GM19035 (cell line): Measurements from ENCODE around the gene NET1.
"Not testable (repeated sequence)": the region's sequence is repeated elsewhere in the genome, so short reads cannot be mapped to it uniquely, and the experiment has no call there.

ENCODE experiments used
- ATAC-seq: cut with Tn5 transposase; IDR thresholded peaks from one replicate; pipeline ENCODE4 v1.9.1; 2021; ENCODE audit not compliant: unreplicated experiment

NET1 gene

GRCh38 chr10:5396556-5397300 is 15.6 kb upstream of the NET1 start:
- no peak for ATAC-seq

GRCh38 chr10:5399332-5399731 is 13.0 kb upstream of the NET1 start:
- no peak for ATAC-seq

- no peak for ATAC-seq
These were observed 11.7 kb upstream of the NET1 start for GRCh38 chr10:5400468-5401240.

- no peak for ATAC-seq
These were observed 9.6 kb upstream of the NET1 start for GRCh38 chr10:5402798-5403197.

- ATAC-seq, result no peak
These were observed 7.9 kb upstream of the NET1 start, which contains the start of gene TUBAL3 for GRCh38 chr10:5404208-5405041. TSS of gene TUBAL3 (minus strand) at chr10:5404828. CDS start at chr10:5404792, 36 bp downstream.

GRCh38 chr10:5406918-5407317 is 5.4 kb upstream of the NET1 start:
- ATAC-seq, result no peak

GRCh38 chr10:5410787-5411186 is 1.6 kb upstream of the NET1 start:
- not testable (repeated sequence) for ATAC-seq

- no peak for ATAC-seq
These were observed 448 bp upstream of the NET1 start for GRCh38 chr10:5411941-5412276.

- no peak for ATAC-seq
These were observed 918 bp downstream of the NET1 start for GRCh38 chr10:5413012-5413938.

GRCh38 chr10:5416981-5417380 is 4.6 kb downstream of the NET1 start:
- no peak for ATAC-seq

- no peak for ATAC-seq
These were observed 6.2 kb downstream of the NET1 start for GRCh38 chr10:5418584-5418983.

- no peak for ATAC-seq
These were observed 7.2 kb downstream of the NET1 start for GRCh38 chr10:5419466-5420094.

GRCh38 chr10:5423771-5424170 is 11.4 kb downstream of the NET1 start:
- ATAC-seq, result no peak

GRCh38 chr10:5424751-5425150 is 12.4 kb downstream of the NET1 start:
- ATAC-seq, result no peak

- ATAC-seq, result no peak
These were observed 15.8 kb downstream of the NET1 start for GRCh38 chr10:5428133-5428532.

GRCh38 chr10:5433182-5433581 is 20.8 kb downstream of the NET1 start:
- no peak for ATAC-seq

- ATAC-seq, result no peak
These were observed 21.8 kb downstream of the NET1 start for GRCh38 chr10:5434017-5434753.

- ATAC-seq, result no peak
These were observed 23.0 kb downstream of the NET1 start for GRCh38 chr10:5435328-5435727.

GRCh38 chr10:5440206-5440605 is 27.8 kb downstream of the NET1 start:
- ATAC-seq, result no peak
